ENCODE data around the gene TSPOAP1. TPM values are rescaled to one million over a fixed set of nuclear protein-coding genes. Genes with fewer than 3 reads are reported as not detected.

Gene TSPOAP1
- total RNA-seq, 1 donor from 2014 or later: 21.0 TPM

DNA sequence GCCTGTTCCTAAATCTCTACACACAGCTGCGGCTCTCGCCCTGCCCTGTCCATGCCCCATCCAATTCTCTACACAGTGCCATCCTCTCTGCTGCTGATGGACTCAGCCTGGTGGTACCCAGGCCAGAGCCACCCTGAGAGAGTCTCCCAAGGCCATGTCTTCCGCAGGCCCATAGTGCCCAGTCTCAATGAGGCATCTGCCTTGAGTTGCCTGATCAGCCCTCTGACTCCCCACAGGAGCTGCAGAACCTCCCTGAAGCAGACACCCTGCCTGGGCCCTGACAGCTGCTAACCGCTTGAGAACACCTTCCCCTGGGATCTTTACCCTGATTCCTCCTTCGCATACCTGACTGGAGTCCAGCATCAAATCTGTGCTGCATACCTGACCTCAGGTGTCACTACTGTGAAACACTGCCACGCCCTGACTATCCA is 13.3 kb downstream of the TSPOAP1 start:
- no peak for ATAC-seq
- Histone ChIP-seq H3K4me3 (no peak overlapping the region), H3K4me1 (no peaks in the 10 kb centered on the region), H3K27ac (no peak overlapping the region), H3K27me3 (no peaks in the 10 kb centered on the region), H3K9me3 (no peaks in the 10 kb centered on the region), H3K36me3 (no peaks in the 10 kb centered on the region)
- DNase-seq: peak; percentile 39
- intact Hi-C loops (cut with DNase I): no loop called here
- TF ChIP-seq, protein P1, sequence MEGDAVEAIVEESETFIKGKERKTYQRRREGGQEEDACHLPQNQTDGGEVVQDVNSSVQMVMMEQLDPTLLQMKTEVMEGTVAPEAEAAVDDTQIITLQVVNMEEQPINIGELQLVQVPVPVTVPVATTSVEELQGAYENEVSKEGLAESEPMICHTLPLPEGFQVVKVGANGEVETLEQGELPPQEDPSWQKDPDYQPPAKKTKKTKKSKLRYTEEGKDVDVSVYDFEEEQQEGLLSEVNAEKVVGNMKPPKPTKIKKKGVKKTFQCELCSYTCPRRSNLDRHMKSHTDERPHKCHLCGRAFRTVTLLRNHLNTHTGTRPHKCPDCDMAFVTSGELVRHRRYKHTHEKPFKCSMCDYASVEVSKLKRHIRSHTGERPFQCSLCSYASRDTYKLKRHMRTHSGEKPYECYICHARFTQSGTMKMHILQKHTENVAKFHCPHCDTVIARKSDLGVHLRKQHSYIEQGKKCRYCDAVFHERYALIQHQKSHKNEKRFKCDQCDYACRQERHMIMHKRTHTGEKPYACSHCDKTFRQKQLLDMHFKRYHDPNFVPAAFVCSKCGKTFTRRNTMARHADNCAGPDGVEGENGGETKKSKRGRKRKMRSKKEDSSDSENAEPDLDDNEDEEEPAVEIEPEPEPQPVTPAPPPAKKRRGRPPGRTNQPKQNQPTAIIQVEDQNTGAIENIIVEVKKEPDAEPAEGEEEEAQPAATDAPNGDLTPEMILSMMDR (IDR thresholded peaks at IDR 0.05): no peak

DNA sequence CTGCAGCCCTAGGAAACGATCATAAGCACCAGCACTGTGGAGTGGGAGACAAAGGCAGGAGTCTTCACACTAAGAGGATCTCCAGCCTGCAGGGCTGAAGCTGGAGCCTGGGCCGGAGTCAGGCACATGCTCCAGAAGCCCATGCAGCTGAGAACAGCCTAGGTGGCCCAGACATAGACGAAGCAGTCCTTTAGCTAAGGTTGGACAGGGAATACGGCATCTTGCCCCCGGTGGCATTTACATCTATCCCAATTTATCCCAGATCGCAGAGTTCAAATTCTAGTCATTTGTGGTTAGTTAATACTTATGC is 13.9 kb downstream of the TSPOAP1 start:
- intact Hi-C loops (cut with DNase I): no loop called here
- Histone ChIP-seq H3K27ac (no peak overlapping the region), H3K27me3 (no peaks in the 10 kb centered on the region), H3K4me1 (no peaks in the 10 kb centered on the region), H3K36me3 (no peaks in the 10 kb centered on the region), H3K4me3 (no peak overlapping the region), H3K9me3 (no peaks in the 10 kb centered on the region)
- ATAC-seq (no peak), DNase-seq (no peak)
- TF ChIP-seq, protein P1 (IDR thresholded peaks at IDR 0.05): no peak

DNA sequence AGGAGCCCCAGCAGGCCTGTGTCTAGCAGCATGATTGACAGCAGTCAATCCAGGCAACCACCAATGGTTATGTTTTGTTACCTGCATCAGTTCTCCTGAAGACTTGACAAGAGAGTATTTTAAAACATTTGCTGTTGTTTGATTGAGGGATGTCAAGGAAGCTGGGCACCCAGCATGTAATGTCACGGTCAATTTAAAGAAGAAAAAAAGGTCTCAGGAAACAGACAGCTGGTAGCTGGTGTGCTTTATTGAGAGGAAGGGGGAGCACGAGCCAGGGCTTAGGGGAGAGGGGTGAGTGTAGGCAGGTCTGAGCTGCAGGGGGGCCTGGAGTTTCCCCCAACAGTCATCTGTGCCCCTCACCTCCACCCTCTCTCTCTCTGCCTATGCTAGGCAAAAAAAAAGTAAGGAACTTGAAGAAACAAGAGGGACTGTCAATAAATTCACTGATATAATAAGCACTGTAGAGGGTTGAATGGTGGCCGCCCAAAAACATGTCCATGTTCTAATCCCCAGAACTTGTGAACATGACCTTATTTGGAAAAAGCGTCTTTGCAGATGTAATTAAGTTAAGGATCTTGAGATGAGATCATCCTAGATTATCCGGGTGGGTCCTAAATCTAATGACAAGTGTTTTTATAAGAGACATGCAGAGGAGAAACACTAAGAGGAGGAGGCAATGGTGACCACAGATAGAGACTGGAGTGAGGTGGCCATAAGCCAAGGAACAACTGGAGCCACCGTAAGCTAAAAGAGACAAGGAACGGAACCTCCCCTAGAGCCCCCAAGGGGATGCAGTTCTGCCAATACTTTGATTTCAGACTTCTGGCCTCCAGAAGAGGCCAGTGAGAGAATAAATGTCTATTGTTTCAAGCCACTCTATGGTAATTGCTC is 14.5 kb downstream of the TSPOAP1 start:
- TF ChIP-seq, protein P1 (IDR thresholded peaks at IDR 0.05): no peak
- intact Hi-C loops (cut with DNase I): no loop called here
- Histone ChIP-seq H3K9me3 (no peaks in the 10 kb centered on the region), H3K27ac (no peak overlapping the region), H3K4me3 (no peak overlapping the region), H3K4me1 (no peaks in the 10 kb centered on the region), H3K36me3 (no peaks in the 10 kb centered on the region), H3K27me3 (no peaks in the 10 kb centered on the region)
- ATAC-seq: no peak
- peak; percentile 23 for DNase-seq

DNA sequence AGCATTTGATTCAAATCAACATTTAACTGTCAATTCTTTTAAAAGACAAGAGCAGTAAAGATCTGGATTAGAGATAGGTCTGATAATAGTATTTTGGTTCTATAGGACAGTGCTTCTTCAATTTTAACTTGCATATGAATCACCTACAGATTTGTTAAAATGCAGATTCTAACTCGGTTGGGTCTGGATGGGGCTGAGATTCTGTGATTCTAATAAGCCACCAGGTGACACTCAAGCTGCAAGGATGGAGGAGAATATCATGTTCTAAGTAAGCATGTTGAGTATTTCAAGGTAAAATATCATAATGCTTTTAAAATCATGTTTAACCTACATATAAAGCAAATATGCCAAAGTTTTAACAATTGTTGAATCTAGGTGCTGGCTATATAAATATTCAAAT is 15.8 kb downstream of the TSPOAP1 start:
- Histone ChIP-seq H3K4me3 (no peak overlapping the region), H3K9me3 (no peaks in the 10 kb centered on the region), H3K36me3 (no peaks in the 10 kb centered on the region), H3K27ac (no peak overlapping the region), H3K27me3 (no peaks in the 10 kb centered on the region), H3K4me1 (no peaks in the 10 kb centered on the region)
- intact Hi-C loops (cut with DNase I): no loop called here
- TF ChIP-seq, protein P1 (IDR thresholded peaks at IDR 0.05): no peak
- DNase-seq: no peak
- ATAC-seq: no peak

DNA sequence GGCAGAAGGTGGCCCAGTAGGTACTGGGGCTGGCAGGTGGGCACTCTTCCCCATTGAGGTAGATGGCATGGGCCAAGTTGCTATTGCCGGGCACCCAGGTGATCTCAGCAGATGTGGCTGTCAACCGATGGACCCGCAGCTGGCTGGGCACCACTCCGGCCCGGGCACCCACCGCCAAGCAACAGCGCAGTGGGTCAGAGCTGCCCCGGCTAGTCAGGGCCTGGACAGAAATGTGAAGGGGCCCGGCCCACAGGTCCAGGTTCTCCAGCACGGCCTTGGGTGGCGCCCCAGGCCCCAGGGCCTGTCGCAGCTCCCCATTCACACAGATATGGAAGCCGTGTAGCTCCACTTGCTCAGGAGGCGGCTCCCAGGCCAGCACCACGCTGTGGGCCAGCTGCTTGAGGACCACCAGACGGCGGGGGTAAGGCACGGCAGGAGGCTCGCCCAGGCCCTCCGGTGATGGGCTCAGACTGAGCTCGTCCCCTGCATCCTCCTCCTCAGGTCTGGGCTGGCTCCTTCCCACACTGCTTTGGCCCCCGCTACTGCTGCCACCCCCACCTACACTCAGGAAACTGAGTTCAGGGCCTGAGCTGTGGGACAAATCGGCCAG is 16.5 kb downstream of the TSPOAP1 start:
- intact Hi-C loops (cut with DNase I): no loop called here
- H3K4me3 ChIP-seq: no peak overlapping the region

More for the DNA sequence above, 16.5 kb downstream of the TSPOAP1 start:
- H3K27me3 ChIP-seq: no peaks in the 10 kb centered on the region
- H3K4me1 ChIP-seq: no peaks in the 10 kb centered on the region
- no peak overlapping the region for H3K27ac ChIP-seq
- H3K9me3 ChIP-seq: no peaks in the 10 kb centered on the region
- no peaks in the 10 kb centered on the region for H3K36me3 ChIP-seq
- TF ChIP-seq, protein P1 (IDR thresholded peaks at IDR 0.05): no peak
- ATAC-seq (no peak), DNase-seq (peak; percentile 59)
